ENCODE results near the gene ISY1. TPM values are rescaled to one million over a fixed set of nuclear protein-coding genes. Genes with fewer than 3 reads are reported as not detected.
A peak's percentile ranks its signal among the peaks of the same experiment; 100 is the strongest.

The ISY1 gene
- total RNA-seq, 1 experiment from 2014 or later = 62.3 TPM

- Histone ChIP-seq H3K27me3 (ENCODE audit: insufficient read depth, low read depth) (no peaks in the 10 kb centered on the region), H3F3A (ENCODE audit: insufficient read depth, low read depth) (peaks cover 43% of the 10 kb centered on the region), H3K36me3 (ENCODE audit: low read depth) (0 out of 2 replicates have a peak, but pooled peaks cover 5% of the 10 kb centered on the region), H3K4me2 (peak overlapping the region; percentile 95), H3K27ac (peak overlapping the region; percentile 90), H3K9me3 (ENCODE audit: insufficient read depth, low read depth) (no peaks in the 10 kb centered on the region), H4K20me1 (ENCODE audit: insufficient read depth) (peaks cover 10% of the 10 kb centered on the region), H3K9me2 (ENCODE audit: insufficient read depth) (no peaks in the 10 kb centered on the region), H3K4me1 (replicated peaks; ENCODE audit: insufficient read depth) (peaks cover 17% of the 10 kb centered on the region), H2AFZ (peak overlapping the region; percentile 85), H3K4me3 (peak overlapping the region; percentile 70), H3K79me2 (ENCODE audit: low read depth) (peaks cover 37% of the 10 kb centered on the region)
- DNase-seq = no peak
- no peak for TF ChIP-seq CTCF (conservative IDR thresholded peaks at IDR 0.05)
- TF ChIP-seq EZH2 (IDR thresholded peaks at IDR 0.05; ENCODE audit: low read depth) = no peak
- intact Hi-C loops (cut with micrococcal nuclease; ENCODE audit: unreplicated experiment) = loop anchor here (2.0 to 5.0 kb wide), 2 partner anchors 64 to 128 kb away; partner anchors contain the start of gene COPG1
- CTCF ChIA-PET = interaction anchor here (0.6 to 1.9 kb wide), 9 partner anchors 14 to 195 kb away, joined by 3 to 16 read pairs (median 3); a partner anchor contains a TSS
- POLR2A ChIA-PET (ENCODE audit: unreplicated experiment) = interaction anchor here (0.6 to 0.8 kb wide), 7 partner anchors 17 to 328 kb away, joined by 3 to 23 read pairs (median 7); no protein-coding TSS in a partner anchor
- BruUV-seq (replicated peaks) = TSS peak; percentile 97
Measured at GRCh38 chr3:129121016-129121791, 39.7 kb downstream of the ISY1 start.

GRCh38 chr3:129120254-129121004, 40.4 kb downstream of the ISY1 start:
- TF ChIP-seq CTCF (conservative IDR thresholded peaks at IDR 0.05) (no peak), EZH2 (IDR thresholded peaks at IDR 0.05; ENCODE audit: low read depth) (no peak)
- Histone ChIP-seq H3K36me3 (ENCODE audit: low read depth) (0 out of 2 replicates have a peak, but pooled peaks cover 7% of the 10 kb centered on the region), H2AFZ (peak overlapping the region; percentile 85), H3K9me2 (ENCODE audit: insufficient read depth) (no peaks in the 10 kb centered on the region), H3F3A (ENCODE audit: insufficient read depth, low read depth) (peaks cover 39% of the 10 kb centered on the region), H3K4me2 (peak overlapping the region; percentile 95), H3K27ac (peak overlapping the region; percentile 90), H3K27me3 (ENCODE audit: insufficient read depth, low read depth) (no peaks in the 10 kb centered on the region), H4K20me1 (ENCODE audit: insufficient read depth) (peaks cover 10% of the 10 kb centered on the region), H3K79me2 (ENCODE audit: low read depth) (peaks cover 42% of the 10 kb centered on the region), H3K9me3 (ENCODE audit: insufficient read depth, low read depth) (no peaks in the 10 kb centered on the region), H3K4me3 (peak overlapping the region; percentile 70), H3K4me1 (replicated peaks; ENCODE audit: insufficient read depth) (peaks cover 17% of the 10 kb centered on the region)
- ChIA-PET CTCF (interaction anchor here (0.7 to 1.9 kb wide), 3 partner anchors 67 to 196 kb away, joined by 3 to 16 read pairs (median 13); a partner anchor contains a TSS), POLR2A (ENCODE audit: unreplicated experiment) (interaction anchor here (0.7 kb wide), 5 partner anchors 43 to 329 kb away, joined by 3 to 6 read pairs (median 4); no protein-coding TSS in a partner anchor)
- BruUV-seq (replicated peaks) = TSS peak; percentile 35
- DNase-seq = peak; percentile 91 to 92
- intact Hi-C loops (cut with micrococcal nuclease; ENCODE audit: unreplicated experiment) = loop anchor here (2.0 to 5.0 kb wide), 2 partner anchors 63 to 128 kb away; partner anchors contain the start of gene COPG1
